ENCODE results near the gene EIF5AL1.

DNA sequence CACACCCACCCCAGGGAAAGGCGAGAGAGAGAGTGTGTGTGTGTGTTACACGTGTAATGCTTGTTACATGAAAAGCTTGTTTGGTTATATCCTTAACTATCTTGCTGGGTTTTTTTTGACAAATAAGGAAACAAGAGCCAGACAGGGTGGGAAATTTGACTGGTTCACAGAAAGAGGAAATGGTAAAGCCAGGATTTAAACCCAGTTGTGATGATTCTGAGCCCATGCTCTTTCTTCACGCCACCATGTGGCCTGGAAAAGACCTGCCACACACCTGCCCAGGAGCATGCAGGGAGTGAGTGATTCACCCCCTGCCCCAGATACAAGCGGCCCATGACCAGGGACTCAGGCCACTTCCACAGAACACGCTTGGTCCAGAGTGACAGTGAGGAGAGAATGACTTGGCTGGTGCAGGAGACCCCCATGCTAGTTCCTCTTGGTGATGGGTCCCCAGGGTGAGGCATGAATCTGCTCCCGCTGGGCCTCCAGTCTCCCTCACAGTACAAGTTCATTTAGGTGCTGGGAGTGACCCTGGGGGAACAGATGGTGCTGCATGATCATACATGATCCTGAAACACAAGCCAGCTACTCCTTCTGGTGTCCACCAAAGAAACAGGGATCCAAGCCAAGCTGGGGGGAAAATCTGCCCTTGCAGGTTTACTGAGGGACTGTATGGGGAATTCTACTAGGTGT is 21.0 kb upstream of the EIF5AL1 start:
- peak; percentile 78 for TF ChIP-seq MAX (IDR thresholded peaks at IDR 0.05; ENCODE audit: low read depth, low read length)
- TF ChIP-seq CTCF (IDR thresholded peaks at IDR 0.05; ENCODE audit: low read depth, low read length): peak; percentile 36
- TF ChIP-seq POLR2A (IDR thresholded peaks at IDR 0.05; ENCODE audit: extremely low read depth, insufficient read length): no peak
